Nephron (organoid): ENCODE data around the gene NFASC.
A peak's percentile ranks its signal among the peaks of the same experiment; 100 is the strongest.

Experiments used
- H3K27ac Mint-ChIP-seq, 3 experiments: 2 replicates each; pipeline ENCODE4 v1.8.0; 2020; ENCODE audit warnings: mixed read lengths in 3 of 3, mild to moderate bottlenecking in 2 of 3, moderate library complexity in 1 of 3
- H3K27me3 Mint-ChIP-seq: 2 replicates; pipeline ENCODE4 v1.8.0; 2021; ENCODE audit warnings: low read depth, mild to moderate bottlenecking, moderate library complexity, mixed read lengths
- H3K36me3 Mint-ChIP-seq: 2 replicates; pipeline ENCODE4 v1.8.0; 2020; ENCODE audit warnings: low read depth, mixed read lengths
- H3K4me1 Mint-ChIP-seq: 2 replicates; pipeline ENCODE4 v1.8.0; 2020; ENCODE audit warnings: mixed read lengths
- H3K4me3 Mint-ChIP-seq, 3 experiments: 2 replicates each; pipeline ENCODE4 v1.8.0; 2020; ENCODE audit warnings: mild to moderate bottlenecking in 3 of 3, mixed read lengths in 3 of 3, moderate library complexity in 2 of 3
- H3K9me3 Mint-ChIP-seq: 2 replicates; pipeline ENCODE4 v1.8.0; 2020; ENCODE audit warnings: mixed read lengths
- TF ChIP-seq, protein P1 (sequence below), 3 experiments: fragments of 200-600 bp; sonication (generic); IDR thresholded peaks; one replicate each; pipeline ENCODE4 v1.5.0; 2021; ENCODE audit warnings: antibody characterized with exemption in 3 of 3; ENCODE audit not compliant: unreplicated experiment in 3 of 3

Gene NFASC

DNA sequence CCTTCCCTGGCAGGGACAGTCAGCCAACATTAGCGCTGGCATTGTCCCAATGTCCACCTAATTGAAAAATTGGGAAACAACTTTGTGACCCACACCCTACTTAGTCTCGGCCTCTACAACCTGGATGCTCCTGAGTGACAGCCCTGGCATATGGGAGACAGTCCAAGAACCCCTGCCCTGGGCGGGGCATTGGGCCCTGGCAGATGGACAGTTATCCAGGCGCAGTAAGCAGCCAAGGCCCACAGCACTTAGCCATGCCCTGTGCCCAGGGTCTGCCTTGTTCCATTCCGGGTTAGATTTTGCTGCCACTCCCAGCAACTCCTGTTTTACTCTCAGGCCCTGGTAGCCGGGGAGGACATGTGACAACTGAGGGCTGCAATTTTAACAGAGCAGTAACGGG lies 50.3 kb downstream of the NFASC start:
- Mint-ChIP-seq H3K27me3 (peaks cover 10% of the 10 kb centered on the region), H3K4me1 (peaks cover 35% of the 10 kb centered on the region), H3K9me3 (peaks cover 6% of the 10 kb centered on the region), H3K36me3 (no peaks in the 10 kb centered on the region), H3K4me3 (no peak overlapping the region), H3K27ac (no peak overlapping the region)
- TF ChIP-seq, protein P1, sequence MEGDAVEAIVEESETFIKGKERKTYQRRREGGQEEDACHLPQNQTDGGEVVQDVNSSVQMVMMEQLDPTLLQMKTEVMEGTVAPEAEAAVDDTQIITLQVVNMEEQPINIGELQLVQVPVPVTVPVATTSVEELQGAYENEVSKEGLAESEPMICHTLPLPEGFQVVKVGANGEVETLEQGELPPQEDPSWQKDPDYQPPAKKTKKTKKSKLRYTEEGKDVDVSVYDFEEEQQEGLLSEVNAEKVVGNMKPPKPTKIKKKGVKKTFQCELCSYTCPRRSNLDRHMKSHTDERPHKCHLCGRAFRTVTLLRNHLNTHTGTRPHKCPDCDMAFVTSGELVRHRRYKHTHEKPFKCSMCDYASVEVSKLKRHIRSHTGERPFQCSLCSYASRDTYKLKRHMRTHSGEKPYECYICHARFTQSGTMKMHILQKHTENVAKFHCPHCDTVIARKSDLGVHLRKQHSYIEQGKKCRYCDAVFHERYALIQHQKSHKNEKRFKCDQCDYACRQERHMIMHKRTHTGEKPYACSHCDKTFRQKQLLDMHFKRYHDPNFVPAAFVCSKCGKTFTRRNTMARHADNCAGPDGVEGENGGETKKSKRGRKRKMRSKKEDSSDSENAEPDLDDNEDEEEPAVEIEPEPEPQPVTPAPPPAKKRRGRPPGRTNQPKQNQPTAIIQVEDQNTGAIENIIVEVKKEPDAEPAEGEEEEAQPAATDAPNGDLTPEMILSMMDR (IDR thresholded peaks at IDR 0.05; ENCODE audit: unreplicated experiment in 3 of 3), result no peak

DNA sequence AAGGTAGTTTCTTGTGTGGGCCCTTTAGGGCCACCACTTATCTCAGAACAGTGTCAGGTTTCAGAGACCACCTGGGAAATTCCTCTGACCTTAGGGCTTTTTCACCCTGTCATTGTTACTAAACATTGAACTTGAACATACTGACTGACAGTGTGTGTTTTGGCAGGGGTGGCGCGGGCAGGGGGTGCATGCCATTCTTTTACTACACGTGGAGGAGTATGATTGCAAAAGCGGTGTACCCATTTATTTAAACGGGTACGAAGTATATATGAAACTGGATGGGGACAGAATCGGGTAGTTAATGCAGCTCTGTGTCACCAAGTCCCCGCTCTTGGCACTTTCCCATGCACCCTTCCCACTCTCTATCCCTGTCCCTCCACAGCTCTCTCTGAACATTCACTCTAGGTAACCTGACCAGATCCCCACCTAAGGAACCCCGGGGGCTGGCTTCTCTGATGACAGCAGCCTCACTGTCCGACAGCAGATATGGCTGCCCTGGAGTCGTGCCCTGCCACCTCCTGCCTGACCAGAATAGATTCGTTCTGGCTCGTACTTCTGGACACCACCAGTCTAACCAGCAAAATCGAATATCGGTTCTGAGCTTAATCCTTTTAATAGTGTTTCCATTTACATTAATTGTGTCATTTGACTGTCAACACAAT lies 51.3 kb downstream of the NFASC start:
- H3K27ac Mint-ChIP-seq, result no peak overlapping the region

DNA sequence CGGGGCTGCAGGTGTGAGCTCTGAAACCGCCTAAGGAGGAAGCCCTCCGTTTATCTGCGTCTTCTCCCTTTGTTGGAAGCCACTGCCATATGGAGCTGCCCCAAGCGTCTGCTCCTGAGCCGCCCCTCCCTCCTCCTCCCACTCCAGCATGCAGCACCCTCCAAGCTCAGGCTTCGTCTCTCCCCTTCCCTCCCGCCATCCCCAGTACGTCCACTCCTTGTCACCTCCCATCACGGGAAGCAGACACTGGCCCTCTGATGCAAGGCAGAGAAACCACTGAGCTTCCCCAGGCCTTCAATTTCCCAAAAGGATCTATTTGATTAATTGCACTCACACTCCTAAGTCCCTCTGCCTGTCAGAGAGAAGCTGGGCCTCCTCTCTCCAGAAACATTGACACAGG lies 52.5 kb downstream of the NFASC start:
- H3K36me3 Mint-ChIP-seq, result no peaks in the 10 kb centered on the region
- H3K4me3 Mint-ChIP-seq, result no peak overlapping the region
- peaks cover 14% of the 10 kb centered on the region for H3K27me3 Mint-ChIP-seq
- H3K27ac Mint-ChIP-seq, result peak overlapping the region; percentile 40 to 76 (median 61)
- TF ChIP-seq, protein P1 (IDR thresholded peaks at IDR 0.05; ENCODE audit: unreplicated experiment in 3 of 3), result no peak
- H3K9me3 Mint-ChIP-seq, result peaks cover 2% of the 10 kb centered on the region
- peaks cover 39% of the 10 kb centered on the region for H3K4me1 Mint-ChIP-seq

More for the DNA sequence above, 51.3 kb downstream of the NFASC start:
- peaks cover 35% of the 10 kb centered on the region for H3K4me1 Mint-ChIP-seq
- no peak overlapping the region for H3K4me3 Mint-ChIP-seq
- no peaks in the 10 kb centered on the region for H3K36me3 Mint-ChIP-seq
- H3K9me3 Mint-ChIP-seq, result peaks cover 6% of the 10 kb centered on the region
- TF ChIP-seq, protein P1 (IDR thresholded peaks at IDR 0.05; ENCODE audit: unreplicated experiment in 3 of 3), result no peak
- H3K27me3 Mint-ChIP-seq, result peaks cover 12% of the 10 kb centered on the region

DNA sequence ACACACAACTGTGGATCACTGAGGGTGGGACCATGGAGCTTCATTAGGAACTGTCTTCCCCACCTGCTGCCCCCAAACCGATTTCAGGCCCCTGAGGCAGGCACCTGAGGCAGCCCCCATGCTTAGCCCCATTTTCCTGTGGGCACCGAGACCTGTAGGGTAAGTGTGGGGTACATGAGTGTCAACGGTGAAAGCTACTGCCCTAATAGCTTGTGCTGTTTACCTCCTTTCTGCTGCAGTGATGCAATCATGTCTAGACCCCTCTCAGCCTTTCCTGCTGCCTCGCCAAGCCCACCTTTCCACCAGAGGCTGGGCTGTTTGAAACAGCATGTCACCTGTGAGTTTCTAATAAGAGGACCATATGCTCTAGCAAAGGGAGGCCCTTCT lies 53.0 kb downstream of the NFASC start:
- Mint-ChIP-seq H3K27ac (peak overlapping the region; percentile 56 to 76 (median 61)), H3K9me3 (peaks cover 2% of the 10 kb centered on the region), H3K4me3 (no peak overlapping the region), H3K27me3 (peaks cover 14% of the 10 kb centered on the region), H3K36me3 (no peaks in the 10 kb centered on the region), H3K4me1 (peaks cover 39% of the 10 kb centered on the region)
- TF ChIP-seq, protein P1 (IDR thresholded peaks at IDR 0.05; ENCODE audit: unreplicated experiment in 3 of 3), result no peak

DNA sequence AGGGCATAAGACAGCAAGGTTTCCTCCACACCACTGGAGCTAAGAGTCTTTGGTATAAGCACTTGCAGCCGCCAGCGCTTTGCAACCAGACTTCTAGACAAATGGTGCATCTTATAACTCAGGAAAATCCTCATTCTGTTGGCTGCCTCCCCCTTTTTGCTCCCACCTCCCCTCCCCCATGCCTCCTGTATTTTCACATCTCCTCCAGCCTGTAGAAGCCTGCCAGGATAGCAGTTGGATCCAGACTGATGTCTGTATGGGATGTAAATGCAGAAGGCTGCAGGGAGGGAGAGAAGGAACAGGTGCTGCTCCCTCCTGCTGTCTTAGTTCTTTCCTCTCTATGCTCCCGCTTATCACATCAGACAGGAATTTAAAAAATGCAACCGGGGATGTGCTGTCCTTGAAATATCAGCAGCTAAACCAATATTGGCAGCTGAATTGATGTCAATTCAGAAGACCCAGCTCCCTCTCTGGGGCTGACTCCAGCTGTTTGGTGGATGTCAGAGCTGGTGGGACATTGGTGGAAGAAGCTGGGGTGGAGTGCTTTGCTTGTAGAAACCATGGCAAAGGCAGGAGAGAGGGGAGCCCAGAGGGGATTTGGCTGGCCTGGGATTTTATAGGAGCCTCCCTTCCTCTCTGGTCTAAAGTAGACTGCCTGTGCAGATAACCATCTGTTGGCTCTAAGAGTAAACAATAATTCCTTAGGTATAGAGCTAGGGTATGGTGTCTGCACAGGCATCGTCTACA lies 53.5 kb downstream of the NFASC start:
- Mint-ChIP-seq H3K9me3 (no peaks in the 10 kb centered on the region), H3K36me3 (no peaks in the 10 kb centered on the region), H3K4me3 (no peak overlapping the region), H3K27ac (peak overlapping the region; percentile 56 to 76 (median 61)), H3K4me1 (peaks cover 39% of the 10 kb centered on the region), H3K27me3 (peaks cover 14% of the 10 kb centered on the region)
- TF ChIP-seq, protein P1 (IDR thresholded peaks at IDR 0.05; ENCODE audit: unreplicated experiment in 3 of 3), result no peak
